ENCODE data around the gene MAD1L1.
"Not testable (repeated sequence)": the region's sequence is repeated elsewhere in the genome, so short reads cannot be mapped to it uniquely, and the experiment has no call there.

MAD1L1 gene

GRCh38 chr7:2062648-2063047, 170.1 kb downstream of the MAD1L1 start:
- no peak for DNase-seq (ENCODE audit: low spot score)

- no peak for DNase-seq (ENCODE audit: low spot score)
Observed at GRCh38 chr7:2060701-2061100, 172.0 kb downstream of the MAD1L1 start.

GRCh38 chr7:2059964-2060700, 172.6 kb downstream of the MAD1L1 start:
- no peak for DNase-seq (ENCODE audit: low spot score)

- not testable (repeated sequence) for DNase-seq (ENCODE audit: low spot score)
Observed at GRCh38 chr7:2058246-2058645, 174.5 kb downstream of the MAD1L1 start.

GRCh38 chr7:2055956-2056355, 176.8 kb downstream of the MAD1L1 start:
- DNase-seq (ENCODE audit: low spot score), result no peak

- no peak for DNase-seq (ENCODE audit: low spot score)
Observed at GRCh38 chr7:2054927-2055326, 177.8 kb downstream of the MAD1L1 start.

GRCh38 chr7:2053395-2053794, 179.3 kb downstream of the MAD1L1 start:
- no peak for DNase-seq (ENCODE audit: low spot score)

GRCh38 chr7:2052657-2053048, 180.1 kb downstream of the MAD1L1 start:
- no peak for DNase-seq (ENCODE audit: low spot score)

GRCh38 chr7:2051707-2052656, 180.8 kb downstream of the MAD1L1 start:
- no peak for DNase-seq (ENCODE audit: low spot score)

GRCh38 chr7:2050511-2050866, 182.3 kb downstream of the MAD1L1 start:
- DNase-seq (ENCODE audit: low spot score), result no peak

GRCh38 chr7:2049782-2050510, 182.8 kb downstream of the MAD1L1 start:
- no peak for DNase-seq (ENCODE audit: low spot score)

GRCh38 chr7:2049111-2049781, 183.5 kb downstream of the MAD1L1 start:
- no peak for DNase-seq (ENCODE audit: low spot score)

GRCh38 chr7:2048531-2048930, 184.2 kb downstream of the MAD1L1 start:
- no peak for DNase-seq (ENCODE audit: low spot score)

GRCh38 chr7:2048006-2048405, 184.7 kb downstream of the MAD1L1 start:
- DNase-seq (ENCODE audit: low spot score), result no peak

GRCh38 chr7:2046581-2047565, 185.9 kb downstream of the MAD1L1 start:
- no peak for DNase-seq (ENCODE audit: low spot score)

- no peak for DNase-seq (ENCODE audit: low spot score)
Observed at GRCh38 chr7:2045559-2046405, 187.0 kb downstream of the MAD1L1 start.

- no peak for DNase-seq (ENCODE audit: low spot score)
Observed at GRCh38 chr7:2044883-2045471, 187.8 kb downstream of the MAD1L1 start.

- no peak for DNase-seq (ENCODE audit: low spot score)
Observed at GRCh38 chr7:2044311-2044882, 188.3 kb downstream of the MAD1L1 start.
